GM23338 (cell line): ENCODE measurements around the gene MANBA. TPM values are rescaled to one million over a fixed set of nuclear protein-coding genes. Genes with fewer than 3 reads are reported as not detected.

ENCODE experiments used
- ATAC-seq: fragments of 200-7000 bp; cut with Tn5 transposase; 3 replicates; pipeline ENCODE4 v1.9.1; 2020
- DNase-seq: peaks from one replicate; pipeline ENCODE4 v3.0.0-alpha.2; 2015; ENCODE audit warnings: low spot score
- H2AFZ ChIP-seq: fragments of 200-600 bp; sonication (generic); 2 replicates; pipeline ENCODE4 v1.8.0; 2016; ENCODE audit warnings: antibody characterized with exemption, mild to moderate bottlenecking, moderate library complexity
- H3F3A ChIP-seq: fragments of 200-600 bp; sonication (generic); replicated peaks from 2 replicates; pipeline ENCODE4 v1.8.0; 2017; ENCODE audit warnings: antibody characterized with exemption, mixed run types, low read depth
- H3K27ac ChIP-seq: fragments of 200-600 bp; sonication (generic); 2 replicates; pipeline ENCODE4 v1.6.1; 2016; ENCODE audit warnings: low read depth
- H3K27me3 ChIP-seq: fragments of 200-600 bp; sonication (generic); 2 replicates; pipeline ENCODE4 v1.8.0; 2016; ENCODE audit warnings: mild to moderate bottlenecking, mixed run types, moderate library complexity; ENCODE audit not compliant: insufficient read depth
- H3K36me3 ChIP-seq: fragments of 200-600 bp; sonication (generic); 2 replicates; pipeline ENCODE4 v1.8.0; 2016; ENCODE audit warnings: mild to moderate bottlenecking; ENCODE audit not compliant: insufficient read depth
- H3K4me1 ChIP-seq: fragments of 200-600 bp; sonication (generic); 2 replicates; pipeline ENCODE4 v1.8.0; 2016; ENCODE audit warnings: mild to moderate bottlenecking, moderate library complexity; ENCODE audit not compliant: insufficient read depth
- H3K4me2 ChIP-seq: fragments of 200-600 bp; sonication (generic); 2 replicates; pipeline ENCODE4 v1.7.1; 2017; ENCODE audit warnings: mixed run types
- H3K4me3 ChIP-seq: fragments of 200-600 bp; sonication (generic); 2 replicates; pipeline ENCODE4 v1.6.1; 2016; ENCODE audit warnings: mixed run types
- H3K79me2 ChIP-seq: fragments of 200-600 bp; sonication (generic); replicated peaks from 2 replicates; pipeline ENCODE4 v1.8.0; 2017; ENCODE audit warnings: mild to moderate bottlenecking; ENCODE audit not compliant: insufficient read depth
- H3K9me2 ChIP-seq: fragments of 200-600 bp; sonication (generic); 2 replicates; pipeline ENCODE4 v1.8.0; 2017; ENCODE audit not compliant: insufficient read depth
- H4K20me1 ChIP-seq: fragments of 200-600 bp; sonication (generic); replicated peaks from 2 replicates; pipeline ENCODE4 v1.8.0; 2017; ENCODE audit warnings: mild to moderate bottlenecking; ENCODE audit not compliant: insufficient read depth
- H3K27ac Mint-ChIP-seq: 2 replicates; pipeline ENCODE4 v1.8.0; 2020; ENCODE audit warnings: inconsistent platforms, mild to moderate bottlenecking, moderate library complexity, mixed read lengths
- H3K27me3 Mint-ChIP-seq: 3 replicates; pipeline ENCODE4 v1.8.0; 2022; ENCODE audit warnings: low read depth, mild to moderate bottlenecking, moderate library complexity, mixed read lengths, inconsistent platforms; ENCODE audit not compliant: insufficient read depth, poor library complexity
- H3K36me3 Mint-ChIP-seq: 3 replicates; pipeline ENCODE4 v1.8.0; 2021; ENCODE audit warnings: low read depth, mild to moderate bottlenecking, inconsistent platforms, moderate library complexity, mixed read lengths
- H3K4me1 Mint-ChIP-seq: 3 replicates; pipeline ENCODE4 v1.8.0; 2020; ENCODE audit warnings: mild to moderate bottlenecking, inconsistent platforms, mixed read lengths
- H3K4me3 Mint-ChIP-seq: 3 replicates; pipeline ENCODE4 v1.8.0; 2021; ENCODE audit warnings: moderate library complexity, mild to moderate bottlenecking, inconsistent platforms, mixed read lengths
- H3K9me3 Mint-ChIP-seq: 3 replicates; pipeline ENCODE4 v1.8.0; 2020; ENCODE audit warnings: moderate library complexity, mild to moderate bottlenecking, inconsistent platforms, mixed read lengths
- CREB1 ChIP-seq: fragments of 250-450 bp; sonication (Bioruptor Pico); IDR thresholded peaks from 2 replicates; pipeline ENCODE4 v1.5.0; 2020; ENCODE audit warnings: low read depth, mild to moderate bottlenecking, moderate library complexity
- CTCF ChIP-seq, 2 experiments: fragments of 200-600 bp in 1 of 2; sonication (generic) in 1 of 2; conservative IDR thresholded peaks; 2 replicates each; pipeline versions ENCODE4 v1.5.1 to v1.6.1; 2016 to 2017; ENCODE audit warnings: antibody characterized with exemption in 2 of 2, low read depth in 2 of 2, mild to moderate bottlenecking in 2 of 2, moderate library complexity in 1 of 2
- ETS1 ChIP-seq: IDR thresholded peaks from 2 replicates; pipeline ENCODE4 v1.6.1; 2016; ENCODE audit warnings: antibody characterized with exemption
- EZH2 ChIP-seq: fragments of 200-600 bp; sonication (generic); IDR thresholded peaks from one replicate; pipeline ENCODE4 v1.8.0; 2017; ENCODE audit warnings: antibody characterized with exemption, mild to moderate bottlenecking, low read depth; ENCODE audit not compliant: unreplicated experiment
- EZH2phosphoT487 ChIP-seq: fragments of 200-600 bp; sonication (generic); IDR thresholded peaks from one replicate; pipeline ENCODE4 v1.8.1; 2018; ENCODE audit warnings: antibody characterized with exemption; ENCODE audit not compliant: unreplicated experiment
- JUNB ChIP-seq: IDR thresholded peaks from one replicate; pipeline ENCODE4 v1.6.1; 2016; ENCODE audit warnings: antibody characterized with exemption; ENCODE audit not compliant: unreplicated experiment
- NANOG ChIP-seq: IDR thresholded peaks from 2 replicates; pipeline ENCODE4 v1.6.1; 2016; ENCODE audit warnings: antibody characterized with exemption, borderline replicate concordance
- POLR2AphosphoS5 ChIP-seq: IDR thresholded peaks from 2 replicates; pipeline ENCODE4 v1.6.1; 2016; ENCODE audit warnings: antibody characterized with exemption, low read depth
- REST ChIP-seq: IDR thresholded peaks from one replicate; pipeline ENCODE4 v1.6.1; 2018; ENCODE audit warnings: antibody characterized with exemption; ENCODE audit not compliant: unreplicated experiment
- STAT1 ChIP-seq: IDR thresholded peaks from one replicate; pipeline ENCODE4 v1.6.1; 2016; ENCODE audit warnings: antibody characterized with exemption; ENCODE audit not compliant: unreplicated experiment
- ZNF114 ChIP-seq: fragments of 250-450 bp; sonication (Bioruptor Pico); IDR thresholded peaks from 2 replicates; pipeline ENCODE4 v1.5.0; 2020; ENCODE audit warnings: mild to moderate bottlenecking, moderate library complexity
- ZNF331 ChIP-seq: fragments of 250-450 bp; sonication (Bioruptor Pico); IDR thresholded peaks from 2 replicates; pipeline ENCODE4 v1.5.0; 2020; ENCODE audit warnings: low read depth, mild to moderate bottlenecking, moderate library complexity
- ZNF462 ChIP-seq: fragments of 250-450 bp; sonication (Bioruptor Pico); IDR thresholded peaks from 2 replicates; pipeline ENCODE4 v1.5.0; 2020; ENCODE audit warnings: mild to moderate bottlenecking, moderate library complexity
- polyA plus RNA-seq: library from polyadenylated mRNA; unstranded; fragments of >200 nt; fragmentation: Nextera tagmentation; extraction: Ambion mirVana; gene quantifications from 2 replicates; pipeline ENCODE4 v1.2.1, GENCODE V29; 2016
- total RNA-seq: library from RNA; depleted of rRNA; stranded (reverse); fragments of >200 nt; shearing (Covaris generic); gene quantifications from 2 replicates; pipeline ENCODE4 v1.2.3, GENCODE V29; 2014

Gene MANBA
- total and polyA plus RNA-seq, 2 experiments from 2014 or later = 13.2 to 54.3 TPM

GRCh38 chr4:102754044-102754443, 6.7 kb downstream of the MANBA start:
- H3K36me3 Mint-ChIP-seq = peaks cover 9% of the 10 kb centered on the region; the same call in 2 of the 3 replicates
- peaks cover 11% of the 10 kb centered on the region; the same call in 1 of the 2 replicates for H4K20me1 ChIP-seq
- peaks cover 5% of the 10 kb centered on the region; the same call in 1 of the 2 replicates for H3K36me3 ChIP-seq
- H3K4me2 ChIP-seq = no peak overlapping the region
- H3F3A ChIP-seq = no peaks in the 10 kb centered on the region
- no peaks in the 10 kb centered on the region for H3K27me3 ChIP-seq
- no peak for DNase-seq
- H3K4me1 ChIP-seq = peaks cover under 1% of the 10 kb centered on the region; the same call in 1 of the 2 replicates
- TF ChIP-seq STAT1 (no peak), CTCF (conservative IDR thresholded peaks at IDR 0.05; ENCODE audit: low read depth in 2 of 2) (no peak), EZH2 (no peak), ZNF462 (CRISPR knock-in tag) (no peak), EZH2phosphoT487 (no peak), JUNB (no peak), ZNF114 (CRISPR knock-in tag) (no peak), ETS1 (no peak), POLR2AphosphoS5 (no peak), NANOG (no peak), CREB1 (CRISPR knock-in tag) (no peak), ZNF331 (no peak), REST (no peak)
- peaks cover 11% of the 10 kb centered on the region for H3K4me1 Mint-ChIP-seq
- no peak overlapping the region for H3K4me3 ChIP-seq
- no peak overlapping the region for H2AFZ ChIP-seq
- no peaks in the 10 kb centered on the region for H3K9me2 ChIP-seq
- no peaks in the 10 kb centered on the region for H3K27me3 Mint-ChIP-seq
- H3K9me3 Mint-ChIP-seq = peaks cover 3% of the 10 kb centered on the region; the same call in 2 of the 3 replicates
- H3K79me2 ChIP-seq = peaks cover 88% of the 10 kb centered on the region
- H3K27ac ChIP-seq = no peak overlapping the region
- ATAC-seq = no peak
- H3K4me3 Mint-ChIP-seq = no peak overlapping the region
- no peak overlapping the region for H3K27ac Mint-ChIP-seq
